Measurements from ENCODE around the gene ENGASE. TPM values are rescaled to one million over a fixed set of nuclear protein-coding genes. Genes with fewer than 3 reads are reported as not detected.

ENGASE gene
- total and polyA plus RNA-seq, 2 experiments from 2014 or later, result 5.1 to 8.4 TPM

DNA sequence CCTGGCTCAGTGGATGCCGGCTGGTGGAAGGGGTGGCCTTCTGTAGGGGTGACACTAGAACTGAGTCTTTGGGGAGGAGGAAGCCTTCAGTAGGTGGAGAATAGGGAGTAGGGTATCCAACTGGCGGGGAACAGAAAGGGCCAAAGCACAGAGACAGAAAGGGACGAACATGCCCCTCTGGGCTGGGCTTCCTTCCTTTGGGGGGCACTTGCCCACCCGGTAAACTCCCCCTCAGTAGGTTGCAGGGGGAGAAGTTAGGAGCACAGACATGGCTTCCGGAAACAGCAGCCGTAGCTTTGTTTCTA, 774 bp downstream of the ENGASE start:
- 10 to 13% methylated on average over 6 of the region's 6 CpGs for WGBS, 2 experiments (ENCODE audit: low coverage in 1 of 2, low lambda C conversion rate in 2 of 2, missing lambda C conversion rate in 2 of 2)
- Histone ChIP-seq H2AFZ (peak overlapping the region; percentile 91), H3K4me2 (ENCODE audit: unreplicated experiment) (peak overlapping the region; percentile 85), H3F3A (ENCODE audit: insufficient read depth) (no peaks in the 10 kb centered on the region), H3K27ac (no peak overlapping the region), H3K27me3 (replicated peaks; ENCODE audit: insufficient read depth) (no peaks in the 10 kb centered on the region), H3K36me3 (ENCODE audit: low read depth) (no peaks in the 10 kb centered on the region), H3K4me3 (peak overlapping the region; percentile 88), H3K9me2 (ENCODE audit: insufficient read depth) (no peaks in the 10 kb centered on the region), H4K20me1 (ENCODE audit: insufficient read depth) (no peaks in the 10 kb centered on the region), H3K79me2 (ENCODE audit: insufficient read depth) (no peaks in the 10 kb centered on the region), H3K4me1 (ENCODE audit: insufficient read depth) (no peaks in the 10 kb centered on the region), H3K9ac (peak overlapping the region; percentile 81), H3K9me3 (ENCODE audit: low read depth) (no peaks in the 10 kb centered on the region)
- in situ Hi-C loops (cut with MboI), result no loop called here
- no peak for DNase-seq
- no peak for TF ChIP-seq EZH2phosphoT487 (IDR thresholded peaks at IDR 0.05; ENCODE audit: insufficient read depth, low read depth)
- TF ChIP-seq EZH2 (IDR thresholded peaks at IDR 0.05; ENCODE audit: insufficient read depth, poor library complexity, severe bottlenecking), result no peak

DNA sequence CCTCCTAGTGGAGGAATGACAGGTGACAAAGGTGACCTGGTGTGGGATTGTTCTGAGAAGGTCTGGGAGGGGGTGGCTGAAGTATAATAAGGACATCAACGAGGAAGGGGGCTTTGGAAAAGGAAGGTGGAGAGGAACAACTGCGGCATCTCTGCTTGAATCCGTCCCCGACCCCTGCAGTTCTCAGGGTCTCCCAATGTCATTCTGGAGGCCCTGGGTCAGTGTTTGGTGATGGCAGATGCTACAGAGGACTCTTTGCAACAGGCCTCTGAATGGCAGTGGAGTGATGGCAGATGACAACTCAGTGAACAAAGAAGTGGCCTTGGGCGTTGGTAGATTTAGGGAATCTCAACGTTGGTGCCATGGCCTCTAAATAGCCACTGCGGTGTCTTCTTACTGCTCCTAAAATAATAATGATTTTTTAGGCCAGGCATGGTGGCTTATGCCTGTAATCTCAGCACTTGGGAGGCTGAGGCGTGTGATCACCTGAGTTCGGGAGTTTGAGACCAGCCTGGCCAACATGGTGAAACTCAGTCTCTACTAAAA, 1.3 kb downstream of the ENGASE start:
- no peak for DNase-seq
- H3K9me3 ChIP-seq (ENCODE audit: low read depth), result no peaks in the 10 kb centered on the region
- H3K27ac ChIP-seq, result no peak overlapping the region
- TF ChIP-seq EZH2 (IDR thresholded peaks at IDR 0.05; ENCODE audit: insufficient read depth, poor library complexity, severe bottlenecking), result no peak
- no peak for TF ChIP-seq EZH2phosphoT487 (IDR thresholded peaks at IDR 0.05; ENCODE audit: insufficient read depth, low read depth)
- in situ Hi-C loops (cut with MboI), result no loop called here
- H3K4me2 ChIP-seq (ENCODE audit: unreplicated experiment), result peak overlapping the region; percentile 85
- peak overlapping the region; percentile 91; the same call in 1 of the 2 replicates for H2AFZ ChIP-seq
- H3K4me3 ChIP-seq, result peak overlapping the region; percentile 88
- H3K79me2 ChIP-seq (ENCODE audit: insufficient read depth), result no peaks in the 10 kb centered on the region
- H3F3A ChIP-seq (ENCODE audit: insufficient read depth), result no peaks in the 10 kb centered on the region
- no peaks in the 10 kb centered on the region for H4K20me1 ChIP-seq (ENCODE audit: insufficient read depth)
- H3K9me2 ChIP-seq (ENCODE audit: insufficient read depth), result no peaks in the 10 kb centered on the region
- no peaks in the 10 kb centered on the region for H3K4me1 ChIP-seq (ENCODE audit: insufficient read depth)
- peak overlapping the region; percentile 81 for H3K9ac ChIP-seq
- 93% methylated on average over 9 of the region's 9 CpGs for WGBS, 2 experiments (ENCODE audit: low coverage in 1 of 2, low lambda C conversion rate in 2 of 2, missing lambda C conversion rate in 2 of 2)
- no peaks in the 10 kb centered on the region for H3K27me3 ChIP-seq (replicated peaks; ENCODE audit: insufficient read depth)
- H3K36me3 ChIP-seq (ENCODE audit: low read depth), result no peaks in the 10 kb centered on the region

DNA sequence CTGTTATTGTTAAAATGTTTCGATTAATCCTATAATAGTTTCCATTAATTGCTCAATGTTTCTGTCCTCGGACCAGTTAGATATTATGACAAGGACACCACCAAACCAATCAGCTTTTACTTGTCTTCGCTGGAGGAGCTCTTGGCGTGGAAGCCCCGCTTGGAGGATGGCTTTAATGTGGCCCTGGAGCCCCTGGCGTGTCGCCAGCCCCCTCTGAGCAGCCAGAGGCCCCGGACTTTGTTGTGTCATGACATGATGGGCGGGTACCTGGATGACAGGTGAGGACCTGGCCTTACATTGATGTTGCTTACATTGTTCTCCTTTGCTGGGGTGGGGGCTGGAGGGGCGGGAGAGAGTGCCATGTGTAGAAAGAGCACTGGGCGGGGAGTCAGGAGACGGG, 3.0 kb downstream of the ENGASE start:
- H4K20me1 ChIP-seq (ENCODE audit: insufficient read depth), result no peaks in the 10 kb centered on the region
- no peak overlapping the region for H3K4me2 ChIP-seq (ENCODE audit: unreplicated experiment)
- no peaks in the 10 kb centered on the region for H3K9me3 ChIP-seq (ENCODE audit: low read depth)
- H3F3A ChIP-seq (ENCODE audit: insufficient read depth), result no peaks in the 10 kb centered on the region
- no peak overlapping the region for H3K9ac ChIP-seq
- H3K4me3 ChIP-seq, result no peak overlapping the region
- no peaks in the 10 kb centered on the region for H3K36me3 ChIP-seq (ENCODE audit: low read depth)
- H3K27me3 ChIP-seq (replicated peaks; ENCODE audit: insufficient read depth), result no peaks in the 10 kb centered on the region
- 70 to 77% methylated on average over 11 to 12 of the region's 12 CpGs for WGBS, 2 experiments (ENCODE audit: low coverage in 1 of 2, low lambda C conversion rate in 2 of 2, missing lambda C conversion rate in 2 of 2)
- no peak overlapping the region for H2AFZ ChIP-seq
- DNase-seq, result no peak
- no peaks in the 10 kb centered on the region for H3K9me2 ChIP-seq (ENCODE audit: insufficient read depth)
- TF ChIP-seq EZH2 (IDR thresholded peaks at IDR 0.05; ENCODE audit: insufficient read depth, poor library complexity, severe bottlenecking), result no peak
- no peak for TF ChIP-seq EZH2phosphoT487 (IDR thresholded peaks at IDR 0.05; ENCODE audit: insufficient read depth, low read depth)
- no peaks in the 10 kb centered on the region for H3K4me1 ChIP-seq (ENCODE audit: insufficient read depth)
- in situ Hi-C loops (cut with MboI), result no loop called here
- H3K79me2 ChIP-seq (ENCODE audit: insufficient read depth), result no peaks in the 10 kb centered on the region
- H3K27ac ChIP-seq, result no peak overlapping the region

DNA sequence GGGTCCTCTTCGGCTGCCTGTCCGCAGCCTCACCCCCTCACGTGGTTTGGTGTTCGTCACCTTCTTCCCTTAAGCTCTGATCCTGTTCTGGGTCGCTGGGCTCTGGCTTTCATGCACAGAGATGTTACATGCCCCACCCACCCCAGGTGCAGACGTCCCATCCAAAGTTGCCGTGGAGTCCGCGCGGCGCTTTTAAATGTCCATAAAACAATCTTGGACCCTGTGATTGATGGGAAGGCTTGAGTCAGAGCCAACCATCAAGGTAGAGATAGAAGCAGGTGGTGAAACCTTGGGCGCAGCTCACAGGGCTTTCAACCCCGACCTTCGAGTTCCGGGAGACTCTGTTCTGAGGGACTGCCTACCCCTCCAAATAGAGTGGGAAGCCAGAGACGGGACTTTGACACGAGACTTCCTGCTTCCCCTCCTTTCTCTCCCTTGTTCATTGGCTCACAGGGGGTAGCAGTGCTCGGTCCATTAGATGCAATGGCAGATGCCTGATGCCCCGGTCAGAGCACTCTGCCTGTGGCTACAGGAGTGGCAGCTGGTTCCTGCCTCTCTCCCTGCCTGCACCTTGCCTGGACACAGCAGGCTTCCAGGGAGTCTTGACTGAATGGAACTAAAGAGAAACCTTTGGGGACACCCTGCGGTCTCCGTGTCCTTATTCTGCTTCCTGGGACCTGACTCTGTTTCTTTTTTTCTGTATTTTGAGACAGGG, 4.0 kb downstream of the ENGASE start:
- Histone ChIP-seq H3F3A (ENCODE audit: insufficient read depth) (no peaks in the 10 kb centered on the region), H3K27ac (no peak overlapping the region), H3K4me3 (no peak overlapping the region), H3K9me2 (ENCODE audit: insufficient read depth) (no peaks in the 10 kb centered on the region), H3K9me3 (ENCODE audit: low read depth) (no peaks in the 10 kb centered on the region), H3K4me1 (ENCODE audit: insufficient read depth) (no peaks in the 10 kb centered on the region), H3K79me2 (ENCODE audit: insufficient read depth) (no peaks in the 10 kb centered on the region), H4K20me1 (ENCODE audit: insufficient read depth) (no peaks in the 10 kb centered on the region), H3K36me3 (ENCODE audit: low read depth) (no peaks in the 10 kb centered on the region), H2AFZ (no peak overlapping the region), H3K9ac (no peak overlapping the region), H3K4me2 (ENCODE audit: unreplicated experiment) (no peak overlapping the region), H3K27me3 (replicated peaks; ENCODE audit: insufficient read depth) (no peaks in the 10 kb centered on the region)
- in situ Hi-C loops (cut with MboI), result no loop called here
- no peak for DNase-seq
- WGBS, 2 experiments (ENCODE audit: low coverage in 1 of 2, low lambda C conversion rate in 2 of 2, missing lambda C conversion rate in 2 of 2), result 88 to 93% methylated on average over 21 of the region's 21 CpGs
- TF ChIP-seq EZH2 (IDR thresholded peaks at IDR 0.05; ENCODE audit: insufficient read depth, poor library complexity, severe bottlenecking) (no peak), EZH2phosphoT487 (IDR thresholded peaks at IDR 0.05; ENCODE audit: insufficient read depth, low read depth) (no peak)
